ENCODE measurements around the gene FERMT2.

DNA sequence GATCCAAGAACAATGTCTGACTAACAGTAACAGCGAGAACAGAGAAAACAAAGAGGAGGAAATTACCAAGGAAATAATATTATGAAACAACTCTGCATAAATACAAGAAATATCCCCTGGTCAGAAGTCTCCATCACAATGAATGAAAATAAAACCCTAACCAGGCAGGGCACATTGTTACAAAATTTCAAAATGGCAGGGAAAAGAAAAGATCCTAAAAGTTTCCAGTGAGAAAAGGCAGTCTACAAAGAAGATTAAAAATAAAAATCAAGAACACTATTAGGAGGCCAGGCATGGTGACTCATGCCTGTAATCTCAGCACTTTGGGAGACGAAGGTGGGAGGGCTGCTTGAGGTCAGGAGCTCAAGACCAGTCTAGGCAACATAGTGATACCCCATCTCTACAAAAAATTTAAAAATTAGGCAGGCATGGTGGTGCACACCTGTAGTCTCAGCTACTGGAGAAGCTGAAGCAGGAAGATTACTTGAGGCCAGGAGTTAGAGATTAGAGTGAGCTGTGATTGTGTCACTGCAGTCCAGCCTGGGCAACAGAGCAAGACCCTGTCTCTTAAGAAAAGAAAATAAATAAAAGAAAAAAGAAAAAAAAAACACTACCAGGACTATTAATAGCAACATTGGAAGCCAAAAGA lies 47.8 kb downstream of the FERMT2 start:
- TF ChIP-seq, protein P1, sequence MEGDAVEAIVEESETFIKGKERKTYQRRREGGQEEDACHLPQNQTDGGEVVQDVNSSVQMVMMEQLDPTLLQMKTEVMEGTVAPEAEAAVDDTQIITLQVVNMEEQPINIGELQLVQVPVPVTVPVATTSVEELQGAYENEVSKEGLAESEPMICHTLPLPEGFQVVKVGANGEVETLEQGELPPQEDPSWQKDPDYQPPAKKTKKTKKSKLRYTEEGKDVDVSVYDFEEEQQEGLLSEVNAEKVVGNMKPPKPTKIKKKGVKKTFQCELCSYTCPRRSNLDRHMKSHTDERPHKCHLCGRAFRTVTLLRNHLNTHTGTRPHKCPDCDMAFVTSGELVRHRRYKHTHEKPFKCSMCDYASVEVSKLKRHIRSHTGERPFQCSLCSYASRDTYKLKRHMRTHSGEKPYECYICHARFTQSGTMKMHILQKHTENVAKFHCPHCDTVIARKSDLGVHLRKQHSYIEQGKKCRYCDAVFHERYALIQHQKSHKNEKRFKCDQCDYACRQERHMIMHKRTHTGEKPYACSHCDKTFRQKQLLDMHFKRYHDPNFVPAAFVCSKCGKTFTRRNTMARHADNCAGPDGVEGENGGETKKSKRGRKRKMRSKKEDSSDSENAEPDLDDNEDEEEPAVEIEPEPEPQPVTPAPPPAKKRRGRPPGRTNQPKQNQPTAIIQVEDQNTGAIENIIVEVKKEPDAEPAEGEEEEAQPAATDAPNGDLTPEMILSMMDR (conservative IDR thresholded peaks at IDR 0.05; ENCODE audit: low read depth in 2 of 2): no peak
- TF ChIP-seq POLR2AphosphoS5 (IDR thresholded peaks at IDR 0.05; ENCODE audit: low read depth): no peak
- no peak for TF ChIP-seq EZH2 (IDR thresholded peaks at IDR 0.05; ENCODE audit: low read depth, unreplicated experiment)
- TF ChIP-seq CREB1 (CRISPR knock-in tag; IDR thresholded peaks at IDR 0.05; ENCODE audit: low read depth): no peak
- TF ChIP-seq, protein P2, sequence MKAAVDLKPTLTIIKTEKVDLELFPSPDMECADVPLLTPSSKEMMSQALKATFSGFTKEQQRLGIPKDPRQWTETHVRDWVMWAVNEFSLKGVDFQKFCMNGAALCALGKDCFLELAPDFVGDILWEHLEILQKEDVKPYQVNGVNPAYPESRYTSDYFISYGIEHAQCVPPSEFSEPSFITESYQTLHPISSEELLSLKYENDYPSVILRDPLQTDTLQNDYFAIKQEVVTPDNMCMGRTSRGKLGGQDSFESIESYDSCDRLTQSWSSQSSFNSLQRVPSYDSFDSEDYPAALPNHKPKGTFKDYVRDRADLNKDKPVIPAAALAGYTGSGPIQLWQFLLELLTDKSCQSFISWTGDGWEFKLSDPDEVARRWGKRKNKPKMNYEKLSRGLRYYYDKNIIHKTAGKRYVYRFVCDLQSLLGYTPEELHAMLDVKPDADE (IDR thresholded peaks at IDR 0.05): no peak
- TF ChIP-seq, protein P3, sequence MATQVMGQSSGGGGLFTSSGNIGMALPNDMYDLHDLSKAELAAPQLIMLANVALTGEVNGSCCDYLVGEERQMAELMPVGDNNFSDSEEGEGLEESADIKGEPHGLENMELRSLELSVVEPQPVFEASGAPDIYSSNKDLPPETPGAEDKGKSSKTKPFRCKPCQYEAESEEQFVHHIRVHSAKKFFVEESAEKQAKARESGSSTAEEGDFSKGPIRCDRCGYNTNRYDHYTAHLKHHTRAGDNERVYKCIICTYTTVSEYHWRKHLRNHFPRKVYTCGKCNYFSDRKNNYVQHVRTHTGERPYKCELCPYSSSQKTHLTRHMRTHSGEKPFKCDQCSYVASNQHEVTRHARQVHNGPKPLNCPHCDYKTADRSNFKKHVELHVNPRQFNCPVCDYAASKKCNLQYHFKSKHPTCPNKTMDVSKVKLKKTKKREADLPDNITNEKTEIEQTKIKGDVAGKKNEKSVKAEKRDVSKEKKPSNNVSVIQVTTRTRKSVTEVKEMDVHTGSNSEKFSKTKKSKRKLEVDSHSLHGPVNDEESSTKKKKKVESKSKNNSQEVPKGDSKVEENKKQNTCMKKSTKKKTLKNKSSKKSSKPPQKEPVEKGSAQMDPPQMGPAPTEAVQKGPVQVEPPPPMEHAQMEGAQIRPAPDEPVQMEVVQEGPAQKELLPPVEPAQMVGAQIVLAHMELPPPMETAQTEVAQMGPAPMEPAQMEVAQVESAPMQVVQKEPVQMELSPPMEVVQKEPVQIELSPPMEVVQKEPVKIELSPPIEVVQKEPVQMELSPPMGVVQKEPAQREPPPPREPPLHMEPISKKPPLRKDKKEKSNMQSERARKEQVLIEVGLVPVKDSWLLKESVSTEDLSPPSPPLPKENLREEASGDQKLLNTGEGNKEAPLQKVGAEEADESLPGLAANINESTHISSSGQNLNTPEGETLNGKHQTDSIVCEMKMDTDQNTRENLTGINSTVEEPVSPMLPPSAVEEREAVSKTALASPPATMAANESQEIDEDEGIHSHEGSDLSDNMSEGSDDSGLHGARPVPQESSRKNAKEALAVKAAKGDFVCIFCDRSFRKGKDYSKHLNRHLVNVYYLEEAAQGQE (IDR thresholded peaks at IDR 0.05; ENCODE audit: unreplicated experiment): no peak
- TF ChIP-seq EZH2phosphoT487 (IDR thresholded peaks at IDR 0.05; ENCODE audit: unreplicated experiment): no peak
- no peak for TF ChIP-seq JUNB (IDR thresholded peaks at IDR 0.05; ENCODE audit: unreplicated experiment)

Data from GM23338 (cell line).